Upper lobe of left lung (tissue), 6 donors: Measurements from ENCODE around the gene SEL1L. TPM values are rescaled to one million over a fixed set of nuclear protein-coding genes. Genes with fewer than 3 reads are reported as not detected.

Source experiments
- ATAC-seq, 2 donors: fragments of 200-7000 bp; cut with Tn5 transposase; one replicate each; pipeline ENCODE4 v1.9.1; 2022; ENCODE audit warnings: mild to moderate bottlenecking in 2 of 2, moderate library complexity in 2 of 2; ENCODE audit not compliant: low FRiP score in 2 of 2
- DNase-seq, 2 donors: peaks; one replicate each; pipeline ENCODE4 v3.0.0-alpha.2; 2019 to 2020
- H3K27ac ChIP-seq, 4 donors: fragments of 200-600 bp; sonication (generic); one replicate each; pipeline ENCODE4 v1.5.1; 2016 to 2019
- H3K27me3 ChIP-seq, 4 donors: fragments of 200-600 bp; sonication (generic); one replicate each; pipeline ENCODE4 v1.5.1; 2017 to 2019
- H3K36me3 ChIP-seq, 4 donors: fragments of 200-600 bp; sonication (generic); one replicate each; pipeline ENCODE4 v1.5.1; 2016 to 2019
- H3K4me1 ChIP-seq, 4 donors: fragments of 200-600 bp; sonication (generic); one replicate each; pipeline ENCODE4 v1.5.1; 2018 to 2019
- H3K4me3 ChIP-seq, 4 donors: fragments of 200-600 bp; sonication (generic); one replicate each; pipeline ENCODE4 v1.5.1; 2017 to 2019; ENCODE audit warnings: mild to moderate bottlenecking in 2 of 4, moderate library complexity in 1 of 4
- H3K9me3 ChIP-seq, 4 donors: fragments of 200-600 bp; sonication (generic); one replicate each; pipeline ENCODE4 v1.5.1; 2018 to 2019
- CTCF ChIP-seq, 6 experiments: fragments of 450-650 bp in 4 of 6; fragments of 200-600 bp in 2 of 6; sonication (generic) in 2 of 6; IDR thresholded peaks; one replicate each; pipeline ENCODE4 v1.5.1; 2016 to 2019; ENCODE audit warnings: antibody characterized with exemption in 6 of 6
- EP300 ChIP-seq, 4 donors: sonication (generic); formaldehyde crosslinking; IDR thresholded peaks; one replicate each; pipeline ENCODE4 v1.5.1; 2017; ENCODE audit warnings: antibody characterized with exemption in 4 of 4, control low read depth in 2 of 4
- POLR2A ChIP-seq, 4 donors: fragments of 450-650 bp; IDR thresholded peaks; one replicate each; pipeline ENCODE4 v1.5.1; 2016 to 2017; ENCODE audit warnings: antibody characterized with exemption in 4 of 4, mild to moderate bottlenecking in 2 of 4
- POLR2AphosphoS5 ChIP-seq, 2 donors: sonication (generic); formaldehyde crosslinking; IDR thresholded peaks; one replicate each; pipeline ENCODE4 v1.5.1; 2017; ENCODE audit warnings: antibody characterized with exemption in 2 of 2
- WGBS, 2 donors: methylation state at CpG; one replicate each; pipeline ENCODE4 v1.1.5; 2017 to 2018; 5-methylcytosine and 5-hydroxymethylcytosine counted together
- total RNA-seq, 6 donors: library from RNA; depleted of rRNA in 4 of 6; stranded (reverse); fragments of >200 nt in 4 of 6; gene quantifications; one replicate each; pipeline versions ENCODE4 v1.1.0 to v1.2.1, GENCODE V29; 2016 to 2021
- donor health status: DM: no; HTN: no; CAD: no; lungs with moderate emphysema.
- donor health status: DM: no; HTN: yes; CAD: no; lungs with severe emphysema.

SEL1L gene
- total RNA-seq, 6 donors from 2014 or later: 24.1 to 120 (median 64.0) TPM

- no peak for TF ChIP-seq EP300 (IDR thresholded peaks at IDR 0.05)
- no peak for TF ChIP-seq POLR2A (IDR thresholded peaks at IDR 0.05)
- no peak for TF ChIP-seq CTCF (IDR thresholded peaks at IDR 0.05)
- TF ChIP-seq POLR2AphosphoS5 (IDR thresholded peaks at IDR 0.05): no peak
- Histone ChIP-seq H3K27me3 (peaks cover 0 to 10% (median 4%) of the 10 kb centered on the region in 4 donors), H3K4me3 (no peak overlapping the region)
These were observed 96.4 kb downstream of the SEL1L start for GRCh38 chr14:81437244-81437643.

GRCh38 chr14:81436296-81437138, 97.1 kb downstream of the SEL1L start:
- H3K27me3 ChIP-seq: peaks cover 0 to 10% (median 4%) of the 10 kb centered on the region in 4 donors
- H3K4me3 ChIP-seq: peak overlapping the region; percentile 44 to 68 (median 62)
- ATAC-seq (peak; percentile 89 to 96), DNase-seq (peak; percentile 73 to 96)
- peak overlapping the region; percentile 4 to 84 (median 68) for H3K27ac ChIP-seq
- H3K9me3 ChIP-seq: no peaks in the 10 kb centered on the region
- WGBS, 2 donors: 4 to 9% methylated on average over 24 to 45 of the region's 79 CpGs
- peaks cover 14 to 21% (median 18%) of the 10 kb centered on the region in 4 donors for H3K4me1 ChIP-seq
- H3K36me3 ChIP-seq: no peaks in the 10 kb centered on the region
- no peak for TF ChIP-seq CTCF (IDR thresholded peaks at IDR 0.05)
- peak in 1 of 2 donors; percentile 17 for TF ChIP-seq POLR2AphosphoS5 (IDR thresholded peaks at IDR 0.05)

More at GRCh38 chr14:81437244-81437643, 96.4 kb downstream of the SEL1L start:
- DNase-seq (no peak), ATAC-seq (no peak)
- no peak overlapping the region for H3K27ac ChIP-seq
- H3K36me3 ChIP-seq: no peaks in the 10 kb centered on the region
- H3K4me1 ChIP-seq: peaks cover 14 to 21% (median 18%) of the 10 kb centered on the region in 4 donors
- no peaks in the 10 kb centered on the region for H3K9me3 ChIP-seq
- 52 to 54% methylated on average over 4 of the region's 4 CpGs for WGBS, 2 donors

GRCh38 chr14:81435391-81436295, 98.0 kb downstream of the SEL1L start:
- Histone ChIP-seq H3K36me3 (no peaks in the 10 kb centered on the region), H3K27me3 (peaks cover 0 to 10% (median 4%) of the 10 kb centered on the region in 4 donors), H3K4me3 (peak overlapping the region; percentile 44 to 68 (median 62)), H3K27ac (peak overlapping the region in 3 of 4 donors; percentile 67 to 84 (median 68)), H3K4me1 (peaks cover 14 to 21% (median 18%) of the 10 kb centered on the region in 4 donors), H3K9me3 (no peaks in the 10 kb centered on the region)
- peak; percentile 66 to 68 for ATAC-seq
- peak; percentile 38 to 93 for DNase-seq
- TF ChIP-seq CTCF (IDR thresholded peaks at IDR 0.05) (peak in 1 of 6 experiments; percentile 9), POLR2AphosphoS5 (IDR thresholded peaks at IDR 0.05) (peak in 1 of 2 donors; percentile 4), POLR2A (IDR thresholded peaks at IDR 0.05) (no peak), EP300 (IDR thresholded peaks at IDR 0.05) (no peak)
- 1 to 2% methylated on average over 16 to 56 of the region's 73 CpGs for WGBS, 2 donors

- no peak for TF ChIP-seq POLR2A (IDR thresholded peaks at IDR 0.05)
- TF ChIP-seq POLR2AphosphoS5 (IDR thresholded peaks at IDR 0.05): no peak
- TF ChIP-seq EP300 (IDR thresholded peaks at IDR 0.05): no peak
- TF ChIP-seq CTCF (IDR thresholded peaks at IDR 0.05): no peak
- Histone ChIP-seq H3K27me3 (peaks cover 0 to 10% (median 4%) of the 10 kb centered on the region in 4 donors), H3K9me3 (no peaks in the 10 kb centered on the region), H3K36me3 (no peaks in the 10 kb centered on the region), H3K4me1 (peaks cover 14 to 21% (median 18%) of the 10 kb centered on the region in 4 donors), H3K4me3 (peak overlapping the region in 3 of 4 donors; percentile 60 to 68 (median 65)), H3K27ac (no peak overlapping the region)
- DNase-seq (no peak), ATAC-seq (no peak)
- 14 to 19% methylated on average over 6 of the region's 6 CpGs for WGBS, 2 donors
These were observed 98.6 kb downstream of the SEL1L start for GRCh38 chr14:81435048-81435390.
